Glutamatergic neuron (in vitro differentiated cells): ENCODE data around the gene SMIM22. TPM values are rescaled to one million over a fixed set of nuclear protein-coding genes. Genes with fewer than 3 reads are reported as not detected.

Experiments used
- DNase-seq: peaks from one replicate; pipeline ENCODE4 v3.0.0; 2022
- H3K27ac Mint-ChIP-seq: one replicate; pipeline ENCODE4 v1.8.0; 2020; ENCODE audit warnings: mild to moderate bottlenecking, mixed read lengths, inconsistent platforms; ENCODE audit not compliant: unreplicated experiment
- H3K27me3 Mint-ChIP-seq: one replicate; pipeline ENCODE4 v1.8.0; 2020; ENCODE audit warnings: mild to moderate bottlenecking, moderate library complexity, mixed read lengths, inconsistent platforms; ENCODE audit not compliant: unreplicated experiment
- H3K36me3 Mint-ChIP-seq: one replicate; pipeline ENCODE4 v1.8.0; 2020; ENCODE audit warnings: mild to moderate bottlenecking, mixed read lengths, inconsistent platforms; ENCODE audit not compliant: unreplicated experiment
- H3K4me1 Mint-ChIP-seq: one replicate; pipeline ENCODE4 v1.8.0; 2020; ENCODE audit warnings: mild to moderate bottlenecking, low read depth, mixed read lengths, inconsistent platforms; ENCODE audit not compliant: unreplicated experiment
- H3K4me3 Mint-ChIP-seq: one replicate; pipeline ENCODE4 v1.8.0; 2020; ENCODE audit warnings: mild to moderate bottlenecking, mixed read lengths, inconsistent platforms; ENCODE audit not compliant: unreplicated experiment
- H3K9me3 Mint-ChIP-seq: one replicate; pipeline ENCODE4 v1.8.0; 2020; ENCODE audit warnings: mild to moderate bottlenecking, moderate library complexity, mixed read lengths, inconsistent platforms; ENCODE audit not compliant: unreplicated experiment
- total RNA-seq: library from RNA; stranded (reverse); fragmentation: NEBNext Ultra II Directional; extraction: Animal tissue kit (Norgen Biotek cat#: 25700); gene quantifications from one replicate; pipeline ENCODE4 v1.2.1, GENCODE V29; 2021; ENCODE audit not compliant: unreplicated experiment
- TF ChIP-seq, protein P1 (sequence below): fragments of 200-600 bp; sonication (generic); IDR thresholded peaks from one replicate; pipeline ENCODE4 v1.5.0; 2021; ENCODE audit not compliant: partially characterized antibody, unreplicated experiment

SMIM22 gene
- total RNA-seq, 1 donor from 2014 or later: not detected

DNA sequence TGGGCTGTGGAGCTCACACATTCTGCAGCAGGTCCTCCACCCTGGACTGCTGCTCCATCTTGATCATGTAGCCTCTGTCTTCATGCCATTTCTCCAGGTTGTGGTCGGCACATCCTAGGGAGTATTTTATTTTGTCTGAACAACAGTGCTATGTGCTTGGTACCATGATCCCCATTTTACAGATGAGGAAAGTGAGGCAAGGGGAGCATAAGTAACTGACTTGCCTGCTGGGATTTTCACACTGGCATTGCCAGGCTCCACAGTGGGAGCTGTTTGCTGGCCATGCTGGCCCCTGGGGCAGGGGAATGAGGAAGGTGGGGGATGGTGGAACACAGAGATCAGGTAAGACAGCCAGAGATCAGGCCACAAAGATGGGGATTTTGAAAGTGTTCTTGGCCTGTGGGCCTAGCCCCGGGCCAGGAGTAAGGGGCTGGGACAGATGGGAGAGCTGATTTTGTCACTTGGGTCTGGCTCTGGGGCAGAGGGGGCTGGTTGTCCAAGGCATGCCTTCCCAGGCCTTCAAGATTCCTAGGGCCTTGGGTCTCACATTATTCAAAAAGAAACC, 18.9 kb upstream of the SMIM22 start:
- no peak overlapping the region for H3K27ac Mint-ChIP-seq
- H3K4me3 Mint-ChIP-seq: no peak overlapping the region
- TF ChIP-seq, protein P1, sequence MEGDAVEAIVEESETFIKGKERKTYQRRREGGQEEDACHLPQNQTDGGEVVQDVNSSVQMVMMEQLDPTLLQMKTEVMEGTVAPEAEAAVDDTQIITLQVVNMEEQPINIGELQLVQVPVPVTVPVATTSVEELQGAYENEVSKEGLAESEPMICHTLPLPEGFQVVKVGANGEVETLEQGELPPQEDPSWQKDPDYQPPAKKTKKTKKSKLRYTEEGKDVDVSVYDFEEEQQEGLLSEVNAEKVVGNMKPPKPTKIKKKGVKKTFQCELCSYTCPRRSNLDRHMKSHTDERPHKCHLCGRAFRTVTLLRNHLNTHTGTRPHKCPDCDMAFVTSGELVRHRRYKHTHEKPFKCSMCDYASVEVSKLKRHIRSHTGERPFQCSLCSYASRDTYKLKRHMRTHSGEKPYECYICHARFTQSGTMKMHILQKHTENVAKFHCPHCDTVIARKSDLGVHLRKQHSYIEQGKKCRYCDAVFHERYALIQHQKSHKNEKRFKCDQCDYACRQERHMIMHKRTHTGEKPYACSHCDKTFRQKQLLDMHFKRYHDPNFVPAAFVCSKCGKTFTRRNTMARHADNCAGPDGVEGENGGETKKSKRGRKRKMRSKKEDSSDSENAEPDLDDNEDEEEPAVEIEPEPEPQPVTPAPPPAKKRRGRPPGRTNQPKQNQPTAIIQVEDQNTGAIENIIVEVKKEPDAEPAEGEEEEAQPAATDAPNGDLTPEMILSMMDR: no peak
- H3K4me1 Mint-ChIP-seq: peaks cover 3% of the 10 kb centered on the region
- DNase-seq: no peak
- H3K9me3 Mint-ChIP-seq: peaks cover 2% of the 10 kb centered on the region
- H3K36me3 Mint-ChIP-seq: no peaks in the 10 kb centered on the region
- H3K27me3 Mint-ChIP-seq: no peaks in the 10 kb centered on the region

DNA sequence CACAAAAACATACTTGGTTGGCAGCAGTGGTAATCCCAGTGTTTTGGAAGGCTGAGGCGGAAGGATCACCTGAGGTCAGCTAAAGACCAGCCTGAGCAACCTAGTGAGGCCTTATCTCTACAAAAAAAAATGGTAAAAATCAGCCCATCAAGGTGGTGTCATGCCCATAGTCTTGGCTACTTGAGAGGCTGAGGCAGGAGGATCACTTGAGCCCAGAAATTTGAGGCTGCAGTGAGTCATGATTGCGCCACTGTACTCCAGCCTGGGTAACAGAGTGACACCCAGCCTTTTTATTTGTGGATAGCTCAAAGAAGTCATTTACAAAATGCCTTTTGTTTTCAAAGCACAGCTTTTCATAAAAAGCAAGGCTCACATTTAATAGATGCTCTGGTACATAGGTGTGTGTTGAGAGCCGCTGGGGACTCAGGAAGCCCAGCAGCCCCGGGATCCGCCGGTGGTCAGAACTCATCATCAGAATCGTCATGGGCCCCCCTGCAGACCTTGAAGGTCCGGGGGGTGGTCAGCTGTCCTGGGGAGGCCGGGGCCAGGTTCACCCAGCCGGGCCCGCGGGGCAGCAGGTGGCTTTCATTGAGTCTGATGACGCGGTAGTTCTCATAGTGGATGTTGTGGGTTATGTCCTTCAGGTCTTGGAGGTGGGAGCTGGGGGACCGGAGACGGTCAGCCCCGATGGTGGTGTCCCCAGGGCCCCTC, 17.7 kb upstream of the SMIM22 start:
- no peaks in the 10 kb centered on the region for H3K27me3 Mint-ChIP-seq
- peaks cover 3% of the 10 kb centered on the region for H3K4me1 Mint-ChIP-seq
- DNase-seq: no peak
- TF ChIP-seq, protein P1: no peak
- H3K4me3 Mint-ChIP-seq: no peak overlapping the region
- H3K27ac Mint-ChIP-seq: no peak overlapping the region
- peaks cover 2% of the 10 kb centered on the region for H3K9me3 Mint-ChIP-seq
- no peaks in the 10 kb centered on the region for H3K36me3 Mint-ChIP-seq

DNA sequence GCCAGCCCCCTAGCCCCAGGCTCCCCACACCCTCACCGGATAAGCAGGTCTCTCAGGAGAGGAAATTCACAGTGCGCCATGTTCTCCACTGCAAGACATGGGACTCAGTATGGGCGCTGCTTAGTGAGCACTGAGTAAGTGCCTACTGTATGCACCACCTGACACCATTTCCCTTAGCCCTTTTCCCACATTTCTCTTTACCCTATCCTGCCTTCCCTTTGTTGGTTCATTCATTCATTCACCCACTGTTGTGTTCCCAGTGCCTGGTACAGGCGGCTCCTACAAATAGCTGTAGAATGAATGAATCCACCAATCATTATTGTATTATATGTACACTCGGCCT, 17.1 kb upstream of the SMIM22 start:
- Mint-ChIP-seq H3K36me3 (no peaks in the 10 kb centered on the region), H3K27ac (no peak overlapping the region), H3K4me3 (no peak overlapping the region), H3K4me1 (peaks cover 3% of the 10 kb centered on the region), H3K9me3 (peaks cover 2% of the 10 kb centered on the region), H3K27me3 (peaks cover 2% of the 10 kb centered on the region)
- DNase-seq: no peak
- TF ChIP-seq, protein P1: no peak

DNA sequence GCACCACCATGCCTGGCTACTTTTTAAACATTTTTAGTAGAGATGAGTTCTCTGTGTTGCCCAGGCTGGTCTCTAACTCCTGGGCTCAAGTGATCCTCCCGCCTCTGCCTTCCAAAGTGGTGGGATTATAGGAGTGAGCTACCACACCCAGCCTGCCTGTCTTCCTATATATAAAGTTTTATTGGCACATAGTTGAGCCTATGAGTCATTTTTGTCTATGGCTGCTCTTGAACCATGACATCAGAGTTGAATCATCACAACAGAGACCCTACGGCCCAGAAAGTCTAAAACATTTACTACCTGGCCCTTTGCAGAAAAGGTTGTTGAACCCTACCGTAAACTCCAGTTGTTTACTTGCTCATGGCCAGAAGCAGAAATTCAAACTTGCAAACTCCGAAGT, 14.9 kb upstream of the SMIM22 start:
- no peak overlapping the region for H3K4me3 Mint-ChIP-seq

More for the DNA sequence above, 14.9 kb upstream of the SMIM22 start:
- H3K9me3 Mint-ChIP-seq: peaks cover 2% of the 10 kb centered on the region
- H3K27ac Mint-ChIP-seq: no peak overlapping the region
- peaks cover 2% of the 10 kb centered on the region for H3K27me3 Mint-ChIP-seq
- H3K36me3 Mint-ChIP-seq: no peaks in the 10 kb centered on the region
- H3K4me1 Mint-ChIP-seq: no peaks in the 10 kb centered on the region
- TF ChIP-seq, protein P1: no peak
- DNase-seq: no peak
